Activated CD8-positive, alpha-beta T cell treated with anti-CD3 and anti-CD28 coated beads, Interleukin-2, amount 10 ng/mL, durations not matched to agents 7 days and 5 days (primary cell): Measurements from ENCODE around the gene MAP2K5. TPM values are rescaled to one million over a fixed set of nuclear protein-coding genes. Genes with fewer than 3 reads are reported as not detected.

ENCODE experiments used
- ATAC-seq: fragments of 150-1000 bp; cut with Tn5 transposase; one replicate; pipeline ENCODE4 v1.10.0; 2021; ENCODE audit warnings: moderate library complexity
- CTCF ChIA-PET: fragments of 350-600 bp; sonication (Branson Sonifier 250); formaldehyde crosslinking; loops from one replicate; lab custom pipeline; 2021; ENCODE audit warnings: antibody characterized with exemption; lab: Charles Lee
- POLR2A ChIA-PET: fragments of 350-600 bp; sonication (Branson Sonifier 250); formaldehyde crosslinking; loops from one replicate; lab custom pipeline; 2021; ENCODE audit warnings: antibody characterized with exemption; lab: Charles Lee
- DNase-seq: peaks from one replicate; pipeline ENCODE4 v3.0.0-alpha.2; 2020
- H3K27ac Mint-ChIP-seq: one replicate; pipeline ENCODE4 v1.8.0; 2021; ENCODE audit warnings: mild to moderate bottlenecking, mixed read lengths
- H3K27me3 Mint-ChIP-seq: one replicate; pipeline ENCODE4 v1.8.0; 2021; ENCODE audit warnings: low read depth, mixed read lengths
- H3K36me3 Mint-ChIP-seq: one replicate; pipeline ENCODE4 v1.8.0; 2021; ENCODE audit warnings: low read depth, mixed read lengths
- H3K4me1 Mint-ChIP-seq: one replicate; pipeline ENCODE4 v1.8.0; 2021; ENCODE audit warnings: low read depth, mixed read lengths
- H3K4me3 Mint-ChIP-seq: one replicate; pipeline ENCODE4 v1.8.0; 2021; ENCODE audit warnings: mild to moderate bottlenecking, mixed read lengths
- H3K9me3 Mint-ChIP-seq: one replicate; pipeline ENCODE4 v1.8.0; 2022; ENCODE audit warnings: mixed read lengths; ENCODE audit not compliant: insufficient read depth
- total RNA-seq, 2 experiments: library from RNA; stranded (reverse); gene quantifications; one replicate each; pipeline ENCODE4 v1.2.3, GENCODE V29; 2021

The MAP2K5 gene
- total RNA-seq, 2 experiments from 2014 or later: 18.3 to 20.9 TPM

GRCh38 chr15:67564021-67564967, 21.8 kb downstream of the MAP2K5 start:
- Mint-ChIP-seq H3K4me3 (no peak overlapping the region), H3K27ac (no peak overlapping the region), H3K9me3 (no peaks in the 10 kb centered on the region), H3K4me1 (peaks cover 16% of the 10 kb centered on the region), H3K36me3 (peaks cover 22% of the 10 kb centered on the region), H3K27me3 (no peaks in the 10 kb centered on the region)
- ATAC-seq (no peak), DNase-seq (no peak)
- ChIA-PET CTCF (interaction anchor here (1.7 kb wide), 1 partner anchor 107 kb away, joined by 4 read pairs; no protein-coding TSS in a partner anchor), POLR2A (no interaction called here)

- CTCF ChIA-PET: interaction anchor here (1.7 kb wide), 1 partner anchor 108 kb away, joined by 4 read pairs; no protein-coding TSS in a partner anchor
- no peaks in the 10 kb centered on the region for H3K27me3 Mint-ChIP-seq
- H3K4me1 Mint-ChIP-seq: peaks cover 16% of the 10 kb centered on the region
- H3K9me3 Mint-ChIP-seq: no peaks in the 10 kb centered on the region
- ATAC-seq (no peak), DNase-seq (no peak)
- POLR2A ChIA-PET: no interaction called here
- H3K4me3 Mint-ChIP-seq: no peak overlapping the region
- peaks cover 17% of the 10 kb centered on the region for H3K36me3 Mint-ChIP-seq
- no peak overlapping the region for H3K27ac Mint-ChIP-seq
These were observed 22.5 kb downstream of the MAP2K5 start for GRCh38 chr15:67564968-67565345.

GRCh38 chr15:67569668-67570067, 27.2 kb downstream of the MAP2K5 start:
- H3K9me3 Mint-ChIP-seq: no peaks in the 10 kb centered on the region
- ChIA-PET POLR2A (no interaction called here), CTCF (no interaction called here)
- no peak overlapping the region for H3K27ac Mint-ChIP-seq
- peaks cover 15% of the 10 kb centered on the region for H3K36me3 Mint-ChIP-seq
- ATAC-seq: no peak
- H3K27me3 Mint-ChIP-seq: no peaks in the 10 kb centered on the region
- H3K4me1 Mint-ChIP-seq: peaks cover 10% of the 10 kb centered on the region
- no peak overlapping the region for H3K4me3 Mint-ChIP-seq
- DNase-seq: no peak

GRCh38 chr15:67570875-67571647, 28.6 kb downstream of the MAP2K5 start:
- H3K27ac Mint-ChIP-seq: no peak overlapping the region
- DNase-seq: no peak
- POLR2A ChIA-PET: interaction anchor here (0.6 kb wide), 1 partner anchor 22 kb away, joined by 3 read pairs; no protein-coding TSS in a partner anchor
- no peak overlapping the region for H3K4me3 Mint-ChIP-seq
- peaks cover 3% of the 10 kb centered on the region for H3K4me1 Mint-ChIP-seq
- CTCF ChIA-PET: interaction anchor here (1.4 kb wide), 1 partner anchor 57 kb away, joined by 3 read pairs; no protein-coding TSS in a partner anchor
- ATAC-seq: no peak
- no peaks in the 10 kb centered on the region for H3K27me3 Mint-ChIP-seq
- no peaks in the 10 kb centered on the region for H3K9me3 Mint-ChIP-seq
- H3K36me3 Mint-ChIP-seq: peaks cover 6% of the 10 kb centered on the region

- ChIA-PET CTCF (interaction anchor here (1.1 to 1.4 kb wide), 2 partner anchors 41 to 56 kb away, joined by 3 read pairs; no protein-coding TSS in a partner anchor), POLR2A (interaction anchor here (0.6 kb wide), 1 partner anchor 22 kb away, joined by 3 read pairs; no protein-coding TSS in a partner anchor)
- no peak overlapping the region for H3K4me3 Mint-ChIP-seq
- DNase-seq (no peak), ATAC-seq (no peak)
- H3K4me1 Mint-ChIP-seq: peaks cover 3% of the 10 kb centered on the region
- peaks cover 5% of the 10 kb centered on the region for H3K36me3 Mint-ChIP-seq
- H3K27me3 Mint-ChIP-seq: no peaks in the 10 kb centered on the region
- H3K27ac Mint-ChIP-seq: no peak overlapping the region
- H3K9me3 Mint-ChIP-seq: no peaks in the 10 kb centered on the region
These were observed 29.3 kb downstream of the MAP2K5 start for GRCh38 chr15:67571648-67572415.

- Mint-ChIP-seq H3K9me3 (no peaks in the 10 kb centered on the region), H3K27ac (no peak overlapping the region), H3K4me3 (no peak overlapping the region), H3K36me3 (peaks cover 5% of the 10 kb centered on the region), H3K27me3 (no peaks in the 10 kb centered on the region), H3K4me1 (peaks cover 3% of the 10 kb centered on the region)
- no peak for ATAC-seq
- ChIA-PET POLR2A (interaction anchor here (0.6 kb wide), 1 partner anchor 216 kb away, joined by 4 read pairs; no protein-coding TSS in a partner anchor), CTCF (no interaction called here)
- DNase-seq: no peak
These were observed 30.7 kb downstream of the MAP2K5 start for GRCh38 chr15:67573194-67573593.

- no peaks in the 10 kb centered on the region for H3K4me1 Mint-ChIP-seq
- H3K9me3 Mint-ChIP-seq: no peaks in the 10 kb centered on the region
- H3K4me3 Mint-ChIP-seq: no peak overlapping the region
- H3K27me3 Mint-ChIP-seq: no peaks in the 10 kb centered on the region
- ChIA-PET CTCF (no interaction called here), POLR2A (no interaction called here)
- ATAC-seq: no peak
- no peak overlapping the region for H3K27ac Mint-ChIP-seq
- DNase-seq: no peak
- peaks cover under 1% of the 10 kb centered on the region for H3K36me3 Mint-ChIP-seq
These were observed 32.6 kb downstream of the MAP2K5 start for GRCh38 chr15:67575039-67575502.

- CTCF ChIA-PET: interaction anchor here (1.2 kb wide), 1 partner anchor 8 kb away, joined by 3 read pairs; no protein-coding TSS in a partner anchor
- Mint-ChIP-seq H3K36me3 (peaks cover 2% of the 10 kb centered on the region), H3K4me1 (no peaks in the 10 kb centered on the region), H3K27me3 (no peaks in the 10 kb centered on the region), H3K9me3 (no peaks in the 10 kb centered on the region), H3K4me3 (no peak overlapping the region), H3K27ac (no peak overlapping the region)
- ATAC-seq: no peak
- DNase-seq: no peak
- POLR2A ChIA-PET: no interaction called here
These were observed 35.6 kb downstream of the MAP2K5 start for GRCh38 chr15:67578020-67578600.

- Mint-ChIP-seq H3K36me3 (peaks cover 2% of the 10 kb centered on the region), H3K9me3 (no peaks in the 10 kb centered on the region), H3K27me3 (no peaks in the 10 kb centered on the region), H3K4me1 (no peaks in the 10 kb centered on the region), H3K27ac (no peak overlapping the region), H3K4me3 (no peak overlapping the region)
- ChIA-PET CTCF (no interaction called here), POLR2A (no interaction called here)
- no peak for DNase-seq
- ATAC-seq: no peak
These were observed 36.7 kb downstream of the MAP2K5 start for GRCh38 chr15:67579164-67579563.

- POLR2A ChIA-PET: no interaction called here
- ATAC-seq: no peak
- no peaks in the 10 kb centered on the region for H3K4me1 Mint-ChIP-seq
- H3K27me3 Mint-ChIP-seq: no peaks in the 10 kb centered on the region
- no peak for DNase-seq
- CTCF ChIA-PET: no interaction called here
- no peaks in the 10 kb centered on the region for H3K9me3 Mint-ChIP-seq
- H3K36me3 Mint-ChIP-seq: peaks cover 4% of the 10 kb centered on the region
- H3K27ac Mint-ChIP-seq: no peak overlapping the region
- no peak overlapping the region for H3K4me3 Mint-ChIP-seq
These were observed 37.5 kb downstream of the MAP2K5 start for GRCh38 chr15:67579967-67580366.

GRCh38 chr15:67584157-67584556, 41.7 kb downstream of the MAP2K5 start:
- ChIA-PET POLR2A (no interaction called here), CTCF (no interaction called here)
- Mint-ChIP-seq H3K4me3 (no peak overlapping the region), H3K4me1 (no peaks in the 10 kb centered on the region), H3K9me3 (no peaks in the 10 kb centered on the region), H3K27ac (no peak overlapping the region), H3K27me3 (no peaks in the 10 kb centered on the region), H3K36me3 (peaks cover 15% of the 10 kb centered on the region)
- DNase-seq (no peak), ATAC-seq (no peak)
